UCSD-AML1 (cell line): ENCODE data around the gene ALK.

Experiments used
- DNase-seq: peaks from one replicate; lab custom pipeline; 2025; ENCODE audit not compliant: unreplicated experiment; lab: John Stamatoyannopoulos, UW

Gene ALK

DNA sequence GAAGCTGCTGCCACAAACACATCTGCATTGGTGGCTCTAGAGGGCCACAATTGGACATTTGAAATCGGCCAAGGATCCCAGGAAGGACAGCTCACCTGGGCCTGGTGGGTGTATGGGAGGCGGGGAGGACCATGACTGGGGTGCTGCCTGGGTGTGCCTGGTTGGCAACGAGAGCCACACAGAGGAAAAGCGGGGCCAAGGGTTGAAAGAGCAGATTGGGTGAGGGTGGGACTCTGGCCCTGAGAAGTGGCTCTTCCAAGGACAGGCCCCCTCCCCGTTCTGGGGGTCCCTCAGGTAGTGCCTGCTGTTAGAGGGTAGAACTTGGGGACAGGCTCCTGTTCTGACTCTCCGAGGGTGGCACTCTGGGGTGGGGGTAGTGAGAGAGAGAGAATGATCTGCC is 703.3 kb downstream of the ALK start:
- DNase-seq: no peak

DNA sequence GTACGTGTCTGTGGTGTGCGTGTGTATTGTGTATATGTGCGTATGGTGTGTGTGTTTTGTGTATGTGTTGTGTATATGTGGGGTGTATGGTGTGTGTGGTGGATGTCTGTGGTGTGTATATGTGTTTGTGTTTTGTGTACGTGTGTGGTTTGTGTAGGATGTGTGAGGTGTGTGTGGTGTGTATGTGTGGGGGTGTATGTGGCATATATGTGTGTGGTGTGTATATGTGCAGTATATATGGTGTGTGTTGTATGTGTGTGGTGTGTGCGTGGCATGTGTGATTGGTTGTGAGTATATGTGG is 704.8 kb downstream of the ALK start:
- no peak for DNase-seq

DNA sequence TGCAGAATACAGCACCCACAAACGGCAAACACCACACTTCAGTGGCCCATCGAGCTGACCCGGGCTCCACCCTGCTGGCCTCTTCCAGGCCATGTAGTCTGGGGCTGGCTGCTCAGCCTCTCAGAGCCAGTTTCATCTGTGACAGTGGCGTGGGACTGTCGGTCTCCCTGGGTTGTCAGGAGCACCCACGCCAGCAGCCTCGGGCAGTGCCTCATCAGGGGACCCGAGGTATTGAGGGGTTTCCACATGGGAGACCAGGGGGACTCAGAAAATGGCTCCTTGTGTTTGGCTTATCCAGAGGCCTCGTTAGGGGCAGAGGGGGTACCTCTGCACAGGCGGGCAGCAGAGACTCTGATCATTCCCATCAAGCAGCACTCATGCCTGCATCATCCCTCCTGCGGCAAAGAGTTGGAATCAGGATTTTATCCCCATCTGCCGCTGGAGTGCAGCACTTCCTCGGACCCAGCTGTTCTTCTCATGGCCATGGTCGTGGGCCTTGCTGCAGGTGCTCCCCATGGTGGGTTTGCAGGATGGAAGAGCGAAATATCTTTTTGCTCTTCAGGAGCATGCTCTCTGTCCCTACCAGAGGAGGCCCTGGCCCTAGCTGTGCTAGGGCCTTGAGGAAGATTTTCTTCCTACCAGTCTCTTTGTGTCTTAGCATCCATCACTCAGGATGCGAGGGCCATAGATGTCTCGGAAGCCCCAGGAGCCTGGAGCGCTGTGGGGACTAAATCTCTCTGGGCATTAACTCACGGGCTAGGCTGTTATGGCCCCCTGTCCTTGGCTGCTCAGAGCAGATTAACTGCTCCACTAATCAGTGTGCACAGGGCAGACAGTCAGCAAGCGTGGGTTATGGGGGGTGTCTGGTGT is 705.4 kb downstream of the ALK start:
- DNase-seq: no peak

DNA sequence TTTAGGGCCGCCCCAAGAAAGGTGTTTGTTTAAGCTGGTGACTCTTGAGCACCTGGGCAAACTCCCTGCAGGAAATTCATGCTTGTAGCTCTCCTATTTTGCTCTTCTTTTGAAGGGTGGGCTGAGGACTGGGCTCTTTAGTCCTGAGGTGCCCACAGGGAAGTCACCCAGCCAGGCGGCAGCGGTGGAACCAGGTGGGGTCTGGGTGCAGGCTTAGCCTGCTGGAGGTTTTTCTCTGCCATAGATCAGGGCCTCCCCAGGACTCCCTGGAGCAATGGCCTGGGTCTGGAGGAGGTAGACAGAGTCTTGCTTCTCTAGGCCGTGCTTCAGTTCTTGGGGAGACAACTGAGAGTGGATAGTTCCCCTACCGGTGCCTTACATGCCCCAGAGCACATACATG is 706.3 kb downstream of the ALK start:
- no peak for DNase-seq

DNA sequence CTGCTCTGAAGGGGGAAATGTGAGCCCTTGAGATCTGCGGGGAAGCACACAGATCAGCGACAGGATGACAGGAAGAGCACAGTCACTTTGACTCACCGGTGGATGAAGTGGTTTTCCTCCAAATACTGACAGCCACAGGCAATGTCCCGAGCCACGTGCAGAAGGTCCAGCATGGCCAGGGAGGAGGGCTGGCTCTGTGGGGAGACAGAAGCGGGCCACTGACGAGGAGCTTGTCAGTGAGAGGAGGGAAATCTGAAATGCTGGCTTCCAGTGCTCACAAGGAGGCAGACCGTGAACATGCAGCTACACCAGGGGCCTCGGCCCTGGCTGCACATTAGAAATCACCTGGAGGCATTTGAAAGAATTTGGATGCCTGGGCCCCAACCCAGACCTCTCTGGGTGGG is 707.5 kb downstream of the ALK start:
- DNase-seq: no peak

DNA sequence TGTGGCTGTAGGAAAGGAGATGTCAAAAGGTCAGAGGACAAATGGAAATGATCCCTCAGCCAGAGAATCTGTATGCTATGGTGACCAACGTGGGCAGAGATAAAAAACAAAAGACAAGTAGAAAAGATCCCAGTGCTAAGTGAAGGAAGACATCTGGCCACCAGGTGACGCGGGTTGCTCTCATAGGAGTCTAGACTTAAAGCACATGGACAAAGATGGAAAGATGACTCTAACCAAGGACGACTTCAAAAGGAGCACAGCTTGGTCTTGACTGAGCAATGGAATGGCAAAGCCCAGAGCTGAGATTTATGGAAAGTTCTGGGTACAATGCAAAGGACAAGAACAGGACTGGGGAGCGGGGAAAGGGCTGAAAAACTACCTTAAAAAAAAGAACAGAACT is 709.4 kb downstream of the ALK start:
- DNase-seq: no peak

DNA sequence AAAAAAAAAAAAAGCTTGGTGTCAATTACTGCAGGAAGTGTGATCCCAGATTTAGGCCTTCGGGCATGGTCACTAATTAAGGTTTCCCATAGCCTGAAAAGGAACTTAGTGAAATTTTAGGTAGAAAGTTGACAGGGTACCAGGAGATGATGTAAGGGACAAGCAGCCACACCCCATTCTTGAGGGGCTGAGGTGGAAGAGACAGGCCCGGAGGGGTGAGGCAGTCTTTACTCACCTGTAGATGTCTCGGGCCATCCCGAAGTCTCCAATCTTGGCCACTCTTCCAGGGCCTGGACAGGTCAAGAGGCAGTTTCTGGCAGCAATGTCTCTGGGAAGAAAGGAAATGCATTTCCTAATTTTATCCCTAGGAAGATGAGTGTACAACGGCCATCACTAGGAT is 711.8 kb downstream of the ALK start:
- DNase-seq: no peak

DNA sequence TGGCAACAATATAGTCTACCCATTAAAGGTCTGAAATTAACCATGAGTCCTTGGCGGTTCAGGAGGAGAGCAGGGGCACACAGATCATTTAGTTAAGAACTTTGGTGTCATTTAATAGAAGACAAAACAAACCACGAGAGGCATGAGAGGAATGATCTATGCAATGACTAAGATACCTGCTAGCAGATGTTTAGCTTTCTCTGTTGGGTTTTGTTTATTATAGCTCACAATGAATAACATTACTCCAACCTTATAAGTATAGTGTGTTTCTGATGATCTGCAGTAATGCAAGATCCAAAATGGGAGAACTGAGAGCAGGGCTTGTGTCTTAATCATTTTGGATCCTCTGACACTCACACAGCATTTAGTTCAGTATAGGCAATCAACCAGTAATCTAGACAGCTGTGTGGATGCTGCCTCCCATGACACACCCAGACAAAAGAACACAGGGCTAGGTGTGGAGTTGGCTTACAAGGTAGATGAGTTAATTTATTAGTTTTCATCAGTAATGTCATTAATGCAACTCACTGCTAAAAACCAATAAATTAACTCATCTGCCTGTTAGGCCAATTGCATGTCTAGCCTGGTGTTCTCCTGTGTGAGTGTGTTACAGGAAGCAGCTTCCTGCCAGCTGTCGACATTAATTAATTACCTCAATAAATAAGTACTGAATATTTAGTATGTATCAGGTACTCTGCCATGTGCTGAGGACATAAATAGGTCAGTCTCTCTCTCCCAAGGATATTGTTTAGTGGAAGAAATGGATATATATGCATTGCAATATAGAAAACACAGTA is 713.8 kb downstream of the ALK start:
- DNase-seq: no peak

DNA sequence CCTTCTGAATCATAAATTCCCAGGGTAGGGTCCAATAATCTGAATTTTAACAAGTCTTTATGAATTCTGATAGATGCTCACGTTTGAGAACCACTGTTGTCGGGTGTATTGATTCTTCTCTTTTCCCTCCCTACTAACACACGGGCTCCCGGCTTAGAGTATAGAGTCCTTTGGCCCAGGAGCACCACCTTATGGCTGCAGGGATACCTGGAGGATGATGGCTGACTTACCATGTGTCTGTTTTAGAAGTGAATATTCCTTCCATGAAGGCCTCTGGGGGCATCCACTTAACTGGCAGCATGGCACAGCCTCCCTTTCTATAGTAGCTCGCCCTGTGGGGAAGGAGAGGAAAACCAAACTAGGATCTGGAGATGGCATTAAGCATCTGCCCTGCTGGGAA is 714.4 kb downstream of the ALK start:
- DNase-seq: no peak

DNA sequence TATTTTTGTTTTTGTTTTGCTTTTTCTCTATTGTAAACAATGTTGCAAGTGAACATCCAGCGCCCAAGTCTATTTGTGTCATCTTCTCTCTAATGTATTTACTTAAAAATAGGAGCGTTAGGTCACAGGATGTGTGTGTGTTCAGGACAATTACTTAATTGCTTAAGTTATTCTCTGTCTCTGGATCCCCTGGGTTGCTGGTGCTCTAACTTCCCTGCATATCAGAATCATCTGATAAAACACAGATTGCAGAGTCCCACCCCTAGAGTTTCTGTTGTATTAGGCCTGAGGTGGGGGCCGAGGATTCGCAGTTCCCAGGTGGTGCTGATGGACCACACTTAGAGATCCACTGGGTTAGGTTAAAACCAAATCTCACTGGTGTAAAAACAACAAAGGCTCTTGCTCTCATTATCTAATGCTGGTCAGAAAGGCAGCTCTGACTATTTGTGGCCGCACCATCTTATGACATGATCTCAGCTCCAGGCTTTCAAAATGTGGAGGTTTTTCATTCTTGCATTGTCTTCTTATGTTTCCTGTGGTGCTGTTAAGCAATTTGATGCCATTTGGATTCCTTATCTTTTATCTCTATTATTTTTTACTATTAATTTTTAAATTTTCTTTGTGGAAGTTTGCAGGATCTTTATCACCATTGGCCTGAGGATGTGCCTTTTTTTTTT is 718.4 kb downstream of the ALK start:
- DNase-seq: no peak

DNA sequence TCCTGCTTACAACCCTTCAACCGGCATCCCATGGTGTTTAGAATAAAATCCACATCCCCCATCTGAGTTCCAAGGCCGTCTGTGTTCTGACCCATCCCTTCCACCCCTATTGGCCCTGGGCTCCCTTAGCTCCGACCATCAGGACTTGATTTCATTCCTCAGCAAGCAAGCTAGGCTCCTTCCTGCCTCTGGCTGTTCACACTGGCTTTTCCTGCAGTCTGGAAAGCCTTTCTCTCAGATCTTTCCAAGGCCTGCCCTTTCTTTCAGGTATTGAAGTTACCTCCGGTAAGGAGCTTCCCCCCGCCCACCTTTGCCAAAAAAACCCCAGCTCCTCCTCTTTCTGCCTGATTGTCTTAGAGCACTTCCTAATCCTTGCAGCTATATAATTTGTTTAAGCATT is 719.4 kb downstream of the ALK start:
- DNase-seq: no peak

DNA sequence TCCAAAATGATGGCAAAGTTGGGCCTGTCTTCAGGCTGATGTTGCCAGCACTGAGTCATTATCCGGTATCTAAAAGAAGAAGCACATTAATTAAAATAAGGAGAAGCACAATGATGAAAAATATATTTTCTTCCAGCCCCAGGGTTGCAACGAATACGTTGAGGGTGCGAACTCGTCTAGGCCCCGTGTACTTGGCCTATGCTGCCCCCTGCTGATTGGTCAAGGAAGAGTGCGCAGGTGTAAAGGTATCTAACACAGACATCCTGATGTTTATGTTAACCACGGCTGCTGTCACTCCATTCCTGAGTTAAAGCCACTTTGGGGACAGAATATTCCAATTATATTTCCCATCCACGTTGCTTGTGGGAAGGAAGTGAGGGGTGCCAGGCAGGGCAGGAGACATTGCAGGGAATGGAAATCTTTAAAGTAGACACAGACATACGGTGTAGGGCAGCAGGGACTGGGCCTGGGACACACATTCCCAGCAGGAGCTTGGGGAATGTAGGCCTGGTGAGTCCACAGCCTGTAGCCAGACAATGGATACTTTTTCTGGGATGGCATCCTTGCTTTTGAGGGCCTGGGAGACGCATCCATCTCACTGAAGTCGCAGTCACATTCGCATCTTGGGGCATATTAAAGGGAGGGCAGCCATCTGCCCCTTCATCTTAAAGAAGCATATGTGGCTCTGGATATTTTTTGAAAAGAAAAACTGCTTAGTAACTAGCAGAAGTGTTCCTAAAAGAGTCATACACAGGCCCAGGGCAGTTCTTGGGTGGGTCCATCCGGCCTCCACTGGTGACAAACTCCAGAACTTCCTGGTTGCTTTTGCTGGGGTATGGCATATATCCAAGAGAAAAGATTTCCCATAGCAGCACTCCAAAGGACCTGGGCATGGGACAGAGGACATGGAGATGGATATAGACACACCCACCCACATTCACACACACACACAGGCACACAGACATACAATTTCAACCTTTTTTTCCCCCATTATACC is 724.3 kb downstream of the ALK start:
- peak; percentile 60 for DNase-seq

DNA sequence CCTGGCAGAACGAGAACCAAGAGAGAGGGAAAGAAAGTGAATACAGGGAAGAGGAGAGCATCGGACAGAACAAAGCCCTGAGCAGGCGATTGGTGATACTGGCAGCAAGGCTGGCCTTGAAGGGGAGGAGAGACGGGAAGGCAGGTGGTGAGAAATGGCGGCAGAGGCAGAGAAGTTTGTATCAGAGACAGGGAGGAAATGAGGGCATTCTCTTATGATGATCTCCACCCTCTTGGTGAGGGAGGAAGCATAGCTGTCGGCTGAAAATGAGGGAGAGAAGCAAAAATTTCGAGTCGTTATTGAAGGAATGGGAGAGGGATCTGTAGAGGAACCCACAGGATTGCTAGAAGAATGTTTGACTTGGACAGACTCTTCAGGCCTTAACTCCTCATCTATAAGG is 725.6 kb downstream of the ALK start:
- DNase-seq: no peak

DNA sequence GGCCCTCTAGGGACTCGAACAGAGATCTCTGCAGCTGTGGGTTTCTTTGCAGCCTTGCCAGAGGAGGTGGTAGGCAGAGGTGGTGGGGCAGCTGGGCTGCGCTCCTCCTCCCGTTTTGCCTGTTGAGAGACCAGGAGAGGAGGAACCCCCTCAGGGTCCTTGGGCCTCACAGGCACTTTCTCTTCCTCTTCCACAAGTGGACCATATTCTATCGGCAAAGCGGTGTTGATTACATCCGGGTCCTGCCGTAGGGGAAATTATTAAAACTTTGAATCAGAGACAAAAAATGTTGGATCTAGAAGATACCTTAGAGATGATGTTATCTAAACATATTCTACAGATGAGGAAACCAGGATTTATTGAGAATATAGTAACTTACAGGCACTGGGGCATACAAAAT is 727.7 kb downstream of the ALK start:
- DNase-seq: no peak

DNA sequence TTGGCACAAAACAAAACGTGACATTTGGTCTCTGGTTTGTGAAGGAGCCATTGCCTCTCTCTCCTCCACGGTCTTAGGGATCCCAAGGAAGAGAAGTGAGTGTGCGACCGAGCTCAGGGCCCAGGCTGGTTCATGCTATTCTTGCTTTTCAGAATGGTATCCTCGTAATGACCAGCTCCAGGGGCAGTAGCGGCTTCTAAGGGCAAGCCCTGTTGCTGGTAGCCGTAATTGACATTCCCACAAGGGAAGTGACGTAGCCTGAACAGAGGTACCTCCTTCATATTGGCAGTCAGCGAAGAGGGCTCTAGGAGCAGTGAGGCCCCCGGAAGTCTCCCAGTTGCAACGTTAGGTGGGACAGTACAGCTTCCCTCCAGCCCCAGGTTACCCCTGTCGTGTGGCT is 728.3 kb downstream of the ALK start:
- no peak for DNase-seq

DNA sequence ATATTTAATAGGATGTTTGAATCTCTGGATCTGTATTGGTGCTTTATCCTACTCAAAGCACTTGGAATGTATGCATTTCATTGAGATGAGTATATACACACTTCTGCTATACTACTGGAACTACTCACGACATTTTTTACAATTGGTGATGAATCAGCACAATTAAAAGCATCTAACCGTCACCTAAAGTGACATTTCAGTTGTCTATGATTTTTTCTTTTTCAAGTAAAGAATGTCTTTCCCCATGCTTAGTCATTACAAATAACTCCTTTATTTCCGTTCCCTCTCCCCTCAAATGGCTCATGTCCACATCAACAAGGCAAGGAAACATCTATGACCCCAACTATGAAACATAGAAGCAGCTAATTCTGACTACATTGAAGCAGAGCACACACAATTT is 728.9 kb downstream of the ALK start:
- no peak for DNase-seq

DNA sequence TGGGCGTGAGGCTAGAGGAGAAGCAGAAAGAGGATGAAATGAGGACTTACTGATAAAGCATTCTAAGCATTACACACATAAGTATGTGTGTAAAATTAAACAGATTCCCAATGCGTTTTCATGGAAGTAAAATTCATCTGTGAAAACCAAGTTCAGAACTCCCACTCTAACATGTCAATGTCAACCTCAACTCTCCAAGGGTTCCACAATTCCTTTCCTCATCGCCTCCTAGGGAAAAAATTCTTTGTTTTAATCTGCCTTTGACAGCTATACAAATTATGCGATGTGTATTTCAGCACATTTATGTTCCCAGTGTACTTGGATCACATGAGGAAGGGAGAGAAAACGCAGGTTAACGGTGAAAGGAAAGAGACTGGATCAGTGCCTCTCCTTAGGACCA is 729.6 kb downstream of the ALK start:
- DNase-seq: no peak

DNA sequence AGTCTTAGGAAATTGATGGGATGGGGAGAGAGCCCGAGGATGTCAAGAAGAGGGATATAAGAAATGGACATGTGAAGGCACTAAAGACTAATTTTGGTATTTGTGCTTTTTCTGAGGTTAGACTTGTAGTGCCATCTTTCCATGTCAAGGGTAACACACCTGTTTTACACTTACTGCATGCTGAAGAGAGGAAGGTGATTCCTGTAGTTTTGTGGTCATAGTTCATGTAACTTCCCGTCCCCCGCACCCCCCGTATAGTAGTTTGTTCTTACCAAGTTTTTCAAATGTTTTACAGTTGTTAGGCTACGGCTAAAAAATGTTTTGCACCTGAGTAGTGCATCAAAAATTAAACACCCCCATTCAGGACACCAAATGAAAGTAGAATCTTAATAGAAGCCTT is 732.3 kb downstream of the ALK start:
- no peak for DNase-seq

DNA sequence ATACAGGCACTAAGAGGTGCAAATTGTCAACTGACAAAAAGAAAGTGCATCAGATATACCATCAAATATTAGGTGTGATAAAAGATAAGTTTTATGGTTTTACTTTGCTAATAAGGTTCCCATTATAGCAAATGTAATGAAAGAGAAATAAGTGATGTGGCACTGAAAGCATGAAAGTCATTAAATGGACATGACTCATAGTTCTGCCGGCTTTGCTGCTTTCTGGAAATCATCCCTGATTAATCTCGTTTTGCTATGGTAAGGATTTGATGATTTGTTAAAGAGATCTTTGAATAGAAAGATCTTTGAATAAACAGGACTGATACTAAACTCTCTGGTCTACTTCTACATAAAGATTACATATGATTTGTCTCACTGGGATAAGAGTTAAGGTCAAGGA is 733.5 kb downstream of the ALK start:
- DNase-seq: no peak

DNA sequence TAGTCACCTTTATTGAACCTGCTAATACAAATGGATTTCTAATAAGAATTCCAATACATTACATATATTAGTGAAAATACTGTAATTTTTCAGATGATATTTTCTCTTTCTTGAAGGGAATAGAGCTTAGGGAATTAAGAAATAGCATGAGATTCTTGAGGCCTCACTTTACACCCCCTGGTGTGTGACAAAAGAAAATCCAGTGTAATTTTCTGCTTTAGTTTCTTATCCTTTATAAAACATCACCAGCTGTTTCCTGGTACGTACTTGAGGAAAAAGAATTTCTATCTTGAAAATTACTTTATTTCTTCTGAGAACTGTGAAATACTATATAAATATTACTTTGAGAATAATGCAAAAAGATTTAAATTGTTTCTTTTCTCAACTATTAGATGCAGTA is 734.6 kb downstream of the ALK start:
- no peak for DNase-seq

DNA sequence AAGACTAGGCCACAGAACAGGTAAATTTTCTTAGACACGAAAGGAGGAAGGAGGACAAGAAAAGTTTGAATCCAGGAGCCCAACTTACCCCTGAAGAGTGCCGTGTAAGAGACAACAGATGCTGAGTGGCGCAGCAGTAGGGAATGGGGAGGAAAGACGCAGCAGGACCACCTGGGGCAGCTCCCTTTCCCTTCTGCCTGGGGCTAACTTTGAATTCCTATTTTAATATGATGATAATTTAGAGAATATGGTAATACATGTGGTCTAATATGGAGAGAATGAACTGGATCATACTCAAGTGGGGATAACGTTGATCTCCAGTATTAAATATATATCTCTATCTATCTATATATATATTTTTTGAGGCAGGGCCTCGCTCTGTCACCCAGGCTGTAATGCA is 736.9 kb downstream of the ALK start:
- DNase-seq: no peak
